Measurements from ENCODE around the gene BTK.

Gene BTK

DNA sequence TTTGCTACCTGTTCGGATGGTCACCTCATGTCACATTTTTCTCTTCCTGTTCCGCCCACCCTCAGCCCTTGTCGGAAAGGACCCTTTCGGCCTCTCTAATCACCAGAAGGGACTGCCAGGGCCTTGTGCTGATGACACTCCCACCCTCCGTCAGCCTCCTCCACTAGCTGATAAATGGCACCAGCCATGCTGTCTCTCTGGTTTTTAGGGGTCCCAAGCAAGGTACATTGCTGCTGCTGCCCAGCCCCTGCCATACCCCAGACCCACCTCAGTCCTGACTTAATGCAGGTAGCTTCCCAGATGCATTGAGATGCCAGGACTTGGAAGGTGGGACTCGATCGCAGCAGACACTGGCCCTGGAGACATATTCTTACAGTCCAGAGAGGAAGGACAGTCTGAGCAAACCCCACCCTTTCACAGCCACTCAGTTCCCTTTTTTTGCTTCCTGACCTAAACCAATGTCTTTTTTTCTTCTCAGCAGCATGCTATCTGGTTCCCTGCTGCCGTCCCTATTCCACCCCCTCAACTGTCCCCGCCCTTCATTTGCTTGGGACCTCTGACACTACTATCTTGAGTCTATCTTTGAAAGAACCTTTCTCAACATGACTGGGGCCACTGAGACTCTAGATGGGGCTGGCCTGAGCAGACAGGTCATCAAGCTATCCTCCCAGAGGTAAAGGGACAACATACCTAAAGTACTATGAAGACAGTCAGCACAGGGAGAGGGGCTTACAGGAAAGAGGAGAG, at the start of gene BTK:
Gene BTK (minus strand): TSS at position 397 of the 747 bp plus-strand sequence. CDS start 10,907 bp downstream, outside the sequence.
- DNase-seq = peak in 1 of 2 donors; percentile 40

DNA sequence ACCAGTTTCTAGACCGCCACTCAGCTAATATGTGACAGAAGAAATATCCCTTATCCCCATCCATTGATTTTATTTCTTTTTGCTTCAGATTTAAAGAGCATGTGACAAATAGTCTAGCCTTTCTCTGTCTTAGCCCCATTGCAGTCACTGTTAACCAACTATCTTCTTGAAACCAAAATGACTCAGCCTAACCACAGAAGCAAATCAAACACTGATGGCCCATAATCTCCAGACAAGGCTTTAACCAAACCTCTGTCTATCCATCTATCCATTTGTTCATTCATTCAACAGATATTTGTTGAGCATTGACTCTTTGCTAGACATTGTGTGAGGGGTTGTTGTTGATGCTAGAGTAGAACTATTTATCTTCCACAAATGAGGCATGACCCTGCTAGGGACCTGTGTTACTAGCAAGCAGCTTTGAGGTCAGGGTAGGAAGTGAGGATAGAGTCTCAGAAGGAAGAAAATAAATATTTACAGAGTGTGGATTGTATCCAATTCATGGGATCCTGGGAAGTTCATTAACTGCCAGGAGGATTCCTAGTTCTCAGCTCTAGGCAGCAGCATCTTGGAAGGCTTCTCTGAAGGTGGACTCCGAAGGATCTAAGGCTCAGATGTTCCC, 44.6 kb upstream of the BTK start:
- no peak for DNase-seq

DNA sequence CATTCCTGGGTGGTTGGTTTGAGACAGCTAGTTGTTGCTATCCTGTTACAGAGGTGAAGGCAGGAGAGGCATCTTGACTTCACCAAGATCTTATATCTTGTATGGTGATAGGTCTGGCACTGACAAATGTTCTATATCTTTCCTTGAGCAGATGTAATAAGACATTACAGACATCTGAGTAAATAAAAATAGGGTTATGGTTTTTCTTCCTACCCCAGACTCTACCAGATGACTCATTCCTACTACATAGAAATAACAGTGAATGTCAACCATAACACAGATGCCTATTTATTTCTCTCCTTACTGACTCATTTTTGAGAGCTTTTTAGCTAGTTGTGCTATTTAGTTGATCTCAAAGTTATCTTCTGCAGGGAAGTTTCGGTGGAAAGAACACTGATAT, 43.9 kb upstream of the BTK start:
- no peak for DNase-seq

GRCh38 chrX:101427954-101428353, 42.0 kb upstream of the BTK start:
- no peak for DNase-seq

DNA sequence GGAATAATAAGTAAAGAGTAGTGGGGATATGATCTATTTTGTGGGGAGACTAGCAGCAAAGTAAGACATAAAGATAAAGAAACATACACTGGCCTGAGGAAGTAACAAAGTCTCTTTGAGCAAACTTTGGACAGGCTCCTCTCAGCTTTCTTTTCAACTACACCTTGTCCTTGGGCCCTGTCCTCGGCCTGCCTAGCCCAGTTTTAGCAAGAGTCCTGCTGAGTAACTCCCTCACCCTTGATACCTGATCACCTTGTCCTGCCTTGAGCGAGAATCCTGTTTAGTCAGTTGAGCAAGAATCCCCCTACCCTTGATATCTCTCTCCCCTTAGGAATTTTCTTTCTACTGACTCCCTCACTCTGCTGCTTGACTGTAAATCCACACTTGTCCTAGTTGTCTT, 33.5 kb upstream of the BTK start:
- DNase-seq = no peak

DNA sequence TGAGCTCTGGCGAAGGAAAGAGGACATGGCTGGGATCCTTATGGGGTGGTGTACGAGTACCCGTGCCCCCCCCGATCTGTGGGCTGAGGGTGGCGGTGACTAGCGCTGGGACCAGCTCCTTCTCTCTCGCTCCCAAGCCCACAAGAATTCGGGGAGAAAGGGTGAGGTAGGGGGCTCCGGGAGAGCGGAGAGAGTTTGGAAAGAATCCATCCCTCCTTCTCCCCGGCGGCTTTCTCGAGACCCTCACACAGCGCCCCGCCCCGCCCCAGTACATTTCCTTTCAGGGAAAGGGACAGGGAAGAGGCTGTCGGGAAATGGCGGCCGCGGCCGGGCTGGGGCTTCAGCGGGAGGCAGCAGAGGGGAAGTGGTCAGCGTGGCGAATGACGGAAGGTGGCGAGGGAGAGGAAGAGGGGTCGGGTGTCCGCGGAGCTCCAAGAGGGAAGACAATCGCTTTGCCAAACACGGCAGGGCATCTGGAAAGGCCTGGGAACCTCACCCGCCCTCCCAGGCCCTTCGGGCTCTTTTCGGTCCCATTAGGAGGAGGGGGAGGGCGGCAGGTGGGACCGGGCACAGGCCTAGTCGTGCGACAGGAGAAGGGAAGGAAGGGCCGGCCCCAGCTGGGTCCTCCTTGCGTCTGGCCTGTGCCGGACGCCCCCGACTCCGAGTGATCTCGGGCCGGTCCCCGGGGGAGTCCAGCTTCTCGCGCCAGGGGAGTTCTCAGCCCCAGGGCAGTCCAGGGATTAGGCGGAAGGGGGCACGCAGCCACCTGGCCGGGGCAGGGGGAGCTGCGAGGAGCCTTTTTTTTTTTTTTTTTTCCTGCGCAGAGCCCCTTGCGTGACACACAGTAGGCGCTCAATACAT, 32.2 kb upstream of the BTK start:
- peak; percentile 46 to 49 for DNase-seq

DNA sequence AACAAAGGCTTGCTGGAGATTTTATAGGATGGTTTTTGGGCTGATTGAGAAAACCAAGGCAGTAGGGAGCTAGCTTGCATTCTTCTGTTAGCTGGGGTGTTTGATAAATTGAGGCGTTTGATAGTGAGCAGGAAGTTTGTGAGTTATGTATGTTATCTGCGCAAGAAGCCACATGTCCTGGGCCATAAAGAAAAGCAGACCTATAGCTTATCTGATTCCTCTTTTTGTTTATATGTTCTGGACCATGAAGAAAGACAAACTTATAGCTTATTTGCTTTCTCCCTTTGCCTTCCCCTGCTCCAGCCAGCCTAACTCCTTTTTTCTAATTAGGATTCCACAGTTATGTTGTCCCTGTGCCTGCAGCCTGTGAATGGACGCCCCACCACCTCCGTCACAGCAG, 31.2 kb upstream of the BTK start:
- DNase-seq = no peak

DNA sequence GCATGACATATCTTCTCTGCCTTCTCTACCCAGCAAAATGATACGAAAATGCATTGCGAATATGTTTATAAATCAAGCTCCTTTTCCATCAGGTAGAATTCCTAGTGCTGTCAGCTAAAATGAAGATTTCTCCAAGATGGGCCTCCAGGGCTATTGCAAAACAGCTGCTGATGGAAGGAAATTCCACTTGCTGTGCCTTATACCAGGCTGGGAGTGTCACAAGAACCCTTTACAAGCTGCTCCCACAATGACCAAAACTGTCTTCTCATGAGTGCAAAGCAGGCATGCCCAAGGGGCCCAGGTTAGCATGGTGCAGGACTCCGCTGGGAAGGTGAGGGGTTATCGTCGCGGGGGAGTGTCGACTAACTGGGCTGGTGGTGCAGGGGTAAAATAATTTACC, 30.7 kb upstream of the BTK start:
- DNase-seq = no peak

- DNase-seq = peak; percentile 40 to 75
Observed at GRCh38 chrX:101415180-101416145, 29.5 kb upstream of the BTK start.

DNA sequence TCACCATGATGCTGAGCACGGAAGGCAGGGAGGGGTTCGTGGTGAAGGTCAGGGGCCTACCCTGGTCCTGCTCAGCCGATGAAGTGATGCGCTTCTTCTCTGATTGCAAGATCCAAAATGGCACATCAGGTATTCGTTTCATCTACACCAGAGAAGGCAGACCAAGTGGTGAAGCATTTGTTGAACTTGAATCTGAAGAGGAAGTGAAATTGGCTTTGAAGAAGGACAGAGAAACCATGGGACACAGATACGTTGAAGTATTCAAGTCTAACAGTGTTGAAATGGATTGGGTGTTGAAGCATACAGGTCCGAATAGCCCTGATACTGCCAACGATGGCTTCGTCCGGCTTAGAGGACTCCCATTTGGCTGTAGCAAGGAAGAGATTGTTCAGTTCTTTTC, 26.0 kb upstream of the BTK start:
- no peak for DNase-seq

DNA sequence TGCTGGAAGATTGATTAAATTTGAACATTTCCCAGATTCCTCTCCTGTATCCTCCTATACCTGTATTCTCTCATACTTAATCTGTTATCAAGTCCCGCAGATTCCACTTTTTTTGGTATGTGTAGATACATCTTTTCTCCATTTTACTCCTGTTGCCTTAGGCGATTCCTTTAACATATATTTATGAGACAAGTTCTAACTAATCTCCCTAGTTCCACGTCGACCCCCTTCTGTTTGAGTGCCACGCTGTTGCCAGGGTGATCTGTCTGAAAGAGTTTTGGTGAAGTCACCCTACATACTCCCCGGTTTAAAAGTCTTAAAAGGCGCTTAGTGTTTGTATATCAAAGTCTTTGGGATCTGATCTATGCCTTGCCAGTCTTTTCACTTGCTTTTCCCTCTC, 24.5 kb upstream of the BTK start:
- peak; percentile 42 for DNase-seq

GRCh38 chrX:101409043-101409442, 23.1 kb upstream of the BTK start:
- no peak for DNase-seq

DNA sequence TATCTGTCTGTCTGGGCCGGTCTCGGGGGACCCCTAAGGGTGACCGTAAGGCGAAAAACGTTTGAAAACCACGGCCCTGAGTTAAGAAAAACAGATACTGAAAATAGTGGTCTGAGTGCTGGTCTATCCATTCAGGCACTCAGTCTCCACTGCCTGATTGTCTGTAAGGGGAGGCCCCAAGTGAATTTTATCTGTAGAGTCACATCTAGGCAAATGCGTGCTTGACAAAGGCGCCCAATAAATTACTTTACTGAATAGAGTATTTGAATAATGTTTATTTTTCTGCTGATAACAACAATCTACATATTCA, 22.5 kb upstream of the BTK start:
- DNase-seq = no peak

GRCh38 chrX:101407748-101408531, 21.9 kb upstream of the BTK start, which contains the start of the genes GLA and HNRNPH2:
GLA (minus strand) TSS chrX:101407925; CDS start chrX:101407903, 22 bp downstream.
HNRNPH2 (plus strand) TSS chrX:101408222; CDS start chrX:101411989, 3,767 bp downstream.
- DNase-seq = peak; percentile 96

- DNase-seq = no peak
Observed at GRCh38 chrX:101407167-101407747, 21.3 kb upstream of the BTK start.

- no peak for DNase-seq
Observed at GRCh38 chrX:101399825-101400224, 13.8 kb upstream of the BTK start.

- DNase-seq = no peak
Observed at GRCh38 chrX:101398694-101399093, 12.7 kb upstream of the BTK start.

DNA sequence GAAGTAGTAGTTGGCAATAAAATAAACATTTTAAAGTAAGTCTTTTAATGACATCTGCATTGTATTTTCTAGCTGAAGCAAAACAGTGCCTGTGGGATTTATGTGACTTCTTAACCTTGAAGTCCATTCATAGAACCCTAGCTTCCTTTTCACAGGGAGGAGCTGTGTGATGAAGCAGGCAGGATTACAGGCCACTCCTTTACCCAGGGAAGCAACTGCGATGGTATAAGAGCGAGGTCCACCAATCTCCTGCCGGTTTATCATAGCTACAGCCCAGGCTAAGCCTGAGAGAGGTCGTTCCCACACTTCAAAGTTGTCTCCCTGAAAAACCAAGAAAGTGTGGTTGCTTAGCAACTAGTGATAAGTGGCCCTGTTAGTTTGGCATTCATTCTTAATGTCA, 11.8 kb upstream of the BTK start:
- DNase-seq = no peak

GRCh38 chrX:101395789-101396188, 9.8 kb upstream of the BTK start:
- no peak for DNase-seq

DNA sequence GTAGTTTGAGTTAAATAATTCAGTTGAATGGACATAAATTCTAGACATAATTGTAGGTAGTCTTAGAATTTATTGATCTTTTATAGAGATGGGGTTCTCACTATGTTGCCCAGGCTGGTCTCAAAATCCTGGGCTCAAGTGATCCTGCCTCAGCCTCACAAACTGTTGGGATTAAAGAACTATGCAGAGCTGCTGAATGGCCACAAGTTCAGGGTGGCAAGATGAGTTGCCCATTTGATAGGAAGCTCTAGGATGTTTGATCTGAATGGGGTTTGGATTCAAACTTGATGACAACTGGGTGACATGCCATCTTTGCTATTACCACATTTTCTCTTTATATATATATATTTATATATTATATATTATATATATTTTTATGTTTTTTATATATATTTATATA, 8.4 kb upstream of the BTK start:
- DNase-seq = no peak
